ENCODE results near the gene GALNT10.

GALNT10 gene

GRCh38 chr5:154273028-154273617 lies 82.6 kb downstream of the GALNT10 start:
- Histone ChIP-seq H3K4me3 (replicated peaks; ENCODE audit: low read depth, low read length) (no peak overlapping the region), H3K27me3 (replicated peaks; ENCODE audit: control insufficient read depth, insufficient read depth, low read length) (no peaks in the 10 kb centered on the region), H3K36me3 (ENCODE audit: control insufficient read depth, insufficient read depth, low read length) (peaks cover 2% of the 10 kb centered on the region; the same call in 1 of the 2 replicates)
- DNase-seq (ENCODE audit: extremely low read depth, insufficient read length) = no peak
- no peak for TF ChIP-seq CTCF (IDR thresholded peaks at IDR 0.05; ENCODE audit: insufficient read depth, low read length, poor library complexity, severe bottlenecking)

- no peak overlapping the region for H3K4me3 ChIP-seq (replicated peaks; ENCODE audit: low read depth, low read length)
- peaks cover 2% of the 10 kb centered on the region; the same call in 1 of the 2 replicates for H3K36me3 ChIP-seq (ENCODE audit: control insufficient read depth, insufficient read depth, low read length)
- no peak for DNase-seq (ENCODE audit: extremely low read depth, insufficient read length)
- H3K27me3 ChIP-seq (replicated peaks; ENCODE audit: control insufficient read depth, insufficient read depth, low read length) = no peaks in the 10 kb centered on the region
- no peak for TF ChIP-seq CTCF (IDR thresholded peaks at IDR 0.05; ENCODE audit: insufficient read depth, low read length, poor library complexity, severe bottlenecking)
These were observed 83.7 kb downstream of the GALNT10 start for GRCh38 chr5:154273963-154274827.

GRCh38 chr5:154274828-154275185 lies 84.3 kb downstream of the GALNT10 start:
- no peak for TF ChIP-seq CTCF (IDR thresholded peaks at IDR 0.05; ENCODE audit: insufficient read depth, low read length, poor library complexity, severe bottlenecking)
- no peak for DNase-seq (ENCODE audit: extremely low read depth, insufficient read length)

GRCh38 chr5:154275566-154275965 lies 85.0 kb downstream of the GALNT10 start:
- no peak for DNase-seq (ENCODE audit: extremely low read depth, insufficient read length)
- no peaks in the 10 kb centered on the region for H3K36me3 ChIP-seq (ENCODE audit: control insufficient read depth, insufficient read depth, low read length)
- no peak overlapping the region for H3K4me3 ChIP-seq (replicated peaks; ENCODE audit: low read depth, low read length)
- H3K27me3 ChIP-seq (replicated peaks; ENCODE audit: control insufficient read depth, insufficient read depth, low read length) = no peaks in the 10 kb centered on the region
- no peak for TF ChIP-seq CTCF (IDR thresholded peaks at IDR 0.05; ENCODE audit: insufficient read depth, low read length, poor library complexity, severe bottlenecking)

More at GRCh38 chr5:154274828-154275185, 84.3 kb downstream of the GALNT10 start:
- Histone ChIP-seq H3K27me3 (replicated peaks; ENCODE audit: control insufficient read depth, insufficient read depth, low read length) (no peaks in the 10 kb centered on the region), H3K36me3 (ENCODE audit: control insufficient read depth, insufficient read depth, low read length) (peaks cover 2% of the 10 kb centered on the region; the same call in 1 of the 2 replicates), H3K4me3 (replicated peaks; ENCODE audit: low read depth, low read length) (no peak overlapping the region)

- TF ChIP-seq CTCF (IDR thresholded peaks at IDR 0.05; ENCODE audit: insufficient read depth, low read length, poor library complexity, severe bottlenecking) = no peak
- Histone ChIP-seq H3K4me3 (replicated peaks; ENCODE audit: low read depth, low read length) (no peak overlapping the region), H3K27me3 (replicated peaks; ENCODE audit: control insufficient read depth, insufficient read depth, low read length) (no peaks in the 10 kb centered on the region), H3K36me3 (ENCODE audit: control insufficient read depth, insufficient read depth, low read length) (no peaks in the 10 kb centered on the region)
- DNase-seq (ENCODE audit: extremely low read depth, insufficient read length) = no peak
These were observed 85.9 kb downstream of the GALNT10 start for GRCh38 chr5:154276261-154276972.

All from GM06990 (cell line).